HCT116 (cell line): ENCODE results near the gene ATOX1.

Experiments used
- CBX3 ChIP-seq: IDR thresholded peaks from 2 replicates; pipeline ENCODE4 v1.6.1; 2012; ENCODE audit warnings: low read depth
- CTCF ChIP-seq, 3 experiments: fragments of 200-600 bp in 1 of 3; sonication (generic) in 1 of 3; IDR thresholded peaks in 2 of 3; conservative IDR thresholded peaks in 1 of 3; 2 replicates each; pipeline ENCODE4 v1.5.1; 2012 to 2017; ENCODE audit warnings: low read depth in 2 of 3, low read length in 2 of 3, antibody characterized with exemption in 1 of 3, borderline replicate concordance in 1 of 3, control low read depth in 1 of 3, mild to moderate bottlenecking in 1 of 3, mixed read lengths in 1 of 3, mixed run types in 1 of 3, moderate library complexity in 1 of 3; ENCODE audit not compliant: insufficient read depth in 1 of 3
- EGR1 ChIP-seq: IDR thresholded peaks from 2 replicates; pipeline ENCODE4 v1.6.1; 2012; ENCODE audit warnings: low read depth
- EZH2 ChIP-seq: fragments of 200-600 bp; sonication (generic); IDR thresholded peaks from 2 replicates; pipeline ENCODE4 v1.6.1; 2017; ENCODE audit warnings: antibody characterized with exemption, mixed run types
- JUND ChIP-seq: IDR thresholded peaks from 2 replicates; pipeline ENCODE4 v1.6.1; 2012
- POLR2A ChIP-seq: IDR thresholded peaks from 2 replicates; pipeline ENCODE4 v1.7.0; 2011; ENCODE audit warnings: borderline replicate concordance; ENCODE audit not compliant: insufficient read depth, insufficient read length; ENCODE audit errors: extremely low read depth
- POLR2AphosphoS5 ChIP-seq: IDR thresholded peaks from 2 replicates; pipeline ENCODE4 v1.6.1; 2011; ENCODE audit warnings: mild to moderate bottlenecking, low read depth, low read length, moderate library complexity
- RAD21 ChIP-seq: IDR thresholded peaks from 2 replicates; pipeline ENCODE4 v1.6.1; 2012; ENCODE audit warnings: low read depth, mild to moderate bottlenecking
- SP1 ChIP-seq: IDR thresholded peaks from 2 replicates; pipeline ENCODE4 v1.6.1; 2012; ENCODE audit warnings: low read depth
- YY1 ChIP-seq: IDR thresholded peaks from 2 replicates; pipeline ENCODE4 v1.6.1; 2011; ENCODE audit warnings: low read length, low read depth, moderate library complexity, mild to moderate bottlenecking; ENCODE audit not compliant: insufficient replicate concordance; ENCODE audit errors: extremely low read depth
- ZFX ChIP-seq: fragments of 450-650 bp; IDR thresholded peaks from 2 replicates; pipeline ENCODE4 v1.6.1; 2017
- ZNF274 ChIP-seq: fragments of 200-500 bp; sonication (Bioruptor generic); IDR thresholded peaks from 2 replicates; pipeline ENCODE4 v1.6.1; 2014; ENCODE audit warnings: mild to moderate bottlenecking, low read depth, low read length, inconsistent platforms
- TF ChIP-seq, protein P1 (sequence below): IDR thresholded peaks from 2 replicates; pipeline ENCODE4 v1.6.1; 2012

- TF ChIP-seq CTCF (IDR thresholded peaks at IDR 0.05 in 2 of 3, conservative IDR thresholded peaks at IDR 0.05 in 1 of 3; ENCODE audit: borderline replicate concordance in 1 of 3, insufficient read depth in 1 of 3, low read depth in 2 of 3, low read length in 2 of 3) (no peak), EGR1 (no peak), ZFX (no peak), RAD21 (no peak), POLR2A (no peak), EZH2 (no peak), POLR2AphosphoS5 (no peak), JUND (no peak), SP1 (no peak), YY1 (no peak), CBX3 (no peak), ZNF274 (no peak)
- TF ChIP-seq, protein P1, sequence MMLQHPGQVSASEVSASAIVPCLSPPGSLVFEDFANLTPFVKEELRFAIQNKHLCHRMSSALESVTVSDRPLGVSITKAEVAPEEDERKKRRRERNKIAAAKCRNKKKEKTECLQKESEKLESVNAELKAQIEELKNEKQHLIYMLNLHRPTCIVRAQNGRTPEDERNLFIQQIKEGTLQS = no peak
Measured at GRCh38 chr5:151795426-151795825, 37.0 kb upstream of the ATOX1 start.
